Measurements from ENCODE around the gene ERCC6.

ERCC6 gene

DNA sequence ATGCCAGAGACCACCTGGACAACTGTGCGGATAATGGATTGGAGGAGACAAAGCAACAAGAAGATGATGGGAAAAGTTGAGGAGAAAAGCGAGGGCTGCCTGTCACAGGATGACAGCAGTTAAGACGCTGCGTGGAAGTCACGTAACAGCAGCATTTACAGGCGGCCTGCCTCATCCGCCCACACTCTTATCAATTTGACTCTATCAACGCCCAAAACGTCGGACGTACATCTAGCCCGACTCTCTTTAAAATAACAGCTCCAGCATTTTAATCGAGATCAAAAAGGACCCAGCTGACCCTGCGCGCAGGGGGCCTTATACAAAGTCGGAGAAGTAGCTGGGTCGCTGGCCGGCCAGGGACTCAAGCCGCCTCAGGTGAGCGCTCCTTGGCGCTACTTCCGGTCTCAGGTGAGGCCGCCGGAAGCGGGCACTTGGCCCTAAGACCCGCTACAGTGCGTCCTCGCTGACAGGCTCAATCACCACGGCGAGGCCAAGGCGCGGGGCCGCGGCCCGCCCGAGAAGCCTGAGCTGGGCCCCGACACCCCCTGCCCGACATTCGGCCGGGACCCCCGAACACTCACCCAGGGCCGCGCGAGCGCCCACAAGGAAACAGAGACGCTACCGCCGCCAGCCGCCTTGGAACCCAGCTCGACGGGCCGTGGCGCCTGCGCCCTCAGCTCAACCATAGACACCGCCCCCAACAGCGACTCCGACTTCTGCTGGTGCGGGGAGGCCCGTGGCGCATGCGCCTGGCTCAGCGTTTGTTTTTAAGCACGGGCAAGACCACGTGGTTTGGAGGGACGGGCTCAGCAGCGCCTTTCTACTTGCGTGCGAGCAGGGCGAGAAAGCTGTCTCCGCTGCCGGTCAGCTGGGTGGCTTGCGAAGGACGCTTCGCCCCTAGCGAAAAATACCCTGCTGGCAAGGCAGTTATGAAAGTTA, at the start of gene ERCC6:
TSS of gene ERCC6 (minus strand) at position 741 of the 939 bp plus-strand sequence.
- peak; percentile 89 to 95 for DNase-seq (ENCODE audit: low read depth in 1 of 2, low spot score in 1 of 2)

- DNase-seq (ENCODE audit: low read depth in 1 of 2, low spot score in 1 of 2), result no peak
These were observed 49.1 kb upstream of the ERCC6 start for GRCh38 chr10:49587981-49588380.

- DNase-seq (ENCODE audit: low read depth in 1 of 2, low spot score in 1 of 2), result no peak
These were observed 46.5 kb upstream of the ERCC6 start for GRCh38 chr10:49585387-49585786.

DNA sequence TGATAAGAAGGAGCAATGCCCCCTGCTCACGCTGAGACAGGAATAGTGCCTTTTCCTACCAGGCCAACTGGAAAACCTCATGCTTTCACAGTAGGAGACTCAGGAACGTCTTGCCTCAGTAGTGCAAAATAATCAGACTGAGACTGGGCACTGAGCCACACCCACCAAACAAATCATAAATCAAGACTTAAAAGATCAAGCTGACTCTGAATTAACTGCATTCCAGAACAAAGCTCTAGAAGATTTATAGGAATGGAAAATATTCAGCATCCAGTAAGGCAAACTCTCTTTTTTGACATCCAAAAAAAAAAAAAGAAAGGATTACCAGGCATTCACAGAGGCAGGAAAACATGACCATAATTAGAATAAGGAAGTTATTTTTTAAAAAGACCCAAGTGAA, 40.7 kb upstream of the ERCC6 start:
- DNase-seq (ENCODE audit: low read depth in 1 of 2, low spot score in 1 of 2), result no peak

GRCh38 chr10:49578392-49578791, 39.5 kb upstream of the ERCC6 start:
- no peak for DNase-seq (ENCODE audit: low read depth in 1 of 2, low spot score in 1 of 2)

GRCh38 chr10:49577182-49577925, 38.4 kb upstream of the ERCC6 start:
- DNase-seq (ENCODE audit: low read depth in 1 of 2, low spot score in 1 of 2), result no peak

- no peak for DNase-seq (ENCODE audit: low read depth in 1 of 2, low spot score in 1 of 2)
These were observed 36.7 kb upstream of the ERCC6 start for GRCh38 chr10:49575489-49576072.

GRCh38 chr10:49572594-49573114, 33.7 kb upstream of the ERCC6 start:
- DNase-seq (ENCODE audit: low read depth in 1 of 2, low spot score in 1 of 2), result no peak

- no peak for DNase-seq (ENCODE audit: low read depth in 1 of 2, low spot score in 1 of 2)
These were observed 32.5 kb upstream of the ERCC6 start for GRCh38 chr10:49571388-49571787.

GRCh38 chr10:49569031-49569631, 30.2 kb upstream of the ERCC6 start:
- no peak for DNase-seq (ENCODE audit: low read depth in 1 of 2, low spot score in 1 of 2)

DNA sequence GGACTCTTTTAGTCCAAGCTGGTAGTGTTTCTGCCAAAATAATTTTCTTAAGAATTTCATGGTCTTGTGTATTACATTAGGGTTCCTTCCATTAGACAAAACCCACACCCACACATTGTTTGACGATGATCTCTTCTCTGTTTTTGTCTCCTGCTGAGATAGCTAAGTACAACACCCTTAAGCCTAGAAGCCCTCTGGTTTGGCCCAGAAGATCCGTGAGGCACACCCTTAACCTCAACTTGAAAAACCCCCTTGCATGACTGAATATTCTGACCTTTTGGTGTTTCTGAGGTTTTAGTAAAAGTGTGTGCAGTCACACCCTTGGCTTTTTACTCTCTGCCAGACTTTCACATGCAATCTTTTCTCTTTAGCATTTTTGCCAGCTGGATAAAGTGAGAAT, 29.3 kb upstream of the ERCC6 start:
- no peak for DNase-seq (ENCODE audit: low read depth in 1 of 2, low spot score in 1 of 2)

GRCh38 chr10:49567810-49568209, 28.9 kb upstream of the ERCC6 start:
- no peak for DNase-seq (ENCODE audit: low read depth in 1 of 2, low spot score in 1 of 2)

DNA sequence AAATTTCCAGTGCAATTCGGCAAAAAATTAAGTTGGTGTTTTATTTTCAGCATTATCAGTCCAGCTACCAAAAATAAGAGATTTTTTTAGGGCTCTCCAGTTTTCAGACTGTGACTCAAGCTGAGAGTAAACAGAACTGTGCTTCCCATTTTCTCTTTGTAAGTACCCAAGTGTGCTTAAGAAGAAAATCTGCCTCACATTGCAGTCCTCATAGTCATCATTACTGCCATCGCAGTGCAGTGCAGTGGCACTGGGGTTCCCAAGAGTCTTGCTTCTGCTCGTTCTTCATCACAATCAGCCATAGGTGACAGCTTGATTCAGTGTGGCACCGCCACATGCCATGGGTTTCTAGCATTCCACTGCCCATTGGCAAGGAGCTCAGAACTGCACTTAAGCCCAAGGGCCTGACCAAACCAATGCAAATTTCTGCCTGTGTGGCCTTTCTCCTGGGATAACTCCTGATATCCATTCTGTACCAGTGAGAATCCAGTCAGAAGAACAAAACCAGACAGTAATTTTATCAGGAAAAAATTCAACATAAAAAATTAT, 25.6 kb upstream of the ERCC6 start:
- DNase-seq (ENCODE audit: low read depth in 1 of 2, low spot score in 1 of 2), result no peak

DNA sequence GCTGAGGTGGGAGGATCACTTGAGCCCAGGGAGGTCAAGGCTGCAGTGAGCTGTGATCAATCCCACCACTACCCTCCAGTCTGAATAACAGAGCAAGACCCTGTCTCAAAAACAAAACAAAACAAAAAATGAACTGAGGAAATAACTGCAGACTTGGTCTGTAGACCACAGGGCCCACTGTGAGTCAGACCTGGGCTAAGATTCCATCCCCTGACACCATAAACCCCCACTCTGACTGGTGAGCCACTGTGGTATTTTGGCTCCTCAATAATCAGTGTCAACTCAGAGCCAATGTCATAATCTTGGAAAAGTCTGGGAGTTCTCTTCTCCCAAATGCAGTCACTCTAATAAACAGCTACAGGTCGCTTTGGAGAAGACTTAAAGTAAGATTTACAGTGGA, 24.0 kb upstream of the ERCC6 start:
- no peak for DNase-seq (ENCODE audit: low read depth in 1 of 2, low spot score in 1 of 2)

DNA sequence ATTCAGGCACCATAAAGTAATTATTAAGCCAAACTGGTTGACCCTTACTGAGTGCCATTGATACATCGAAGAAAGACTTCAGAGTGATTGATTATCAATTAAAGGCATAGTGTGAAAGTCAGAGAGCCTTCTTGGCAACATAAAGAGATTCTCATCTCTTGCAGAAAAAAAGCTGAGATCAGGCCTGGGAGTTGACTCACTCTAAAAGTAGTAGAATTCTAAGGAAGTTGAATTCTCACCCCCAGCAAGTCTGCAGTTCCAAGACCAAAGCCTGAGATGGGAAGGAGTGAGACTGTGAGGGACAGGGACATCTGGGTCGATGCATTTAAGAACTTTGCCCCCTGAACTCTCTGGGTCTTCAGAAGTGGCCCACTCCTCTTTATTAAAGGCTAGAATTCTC, 21.6 kb upstream of the ERCC6 start:
- DNase-seq (ENCODE audit: low read depth in 1 of 2, low spot score in 1 of 2), result no peak

DNA sequence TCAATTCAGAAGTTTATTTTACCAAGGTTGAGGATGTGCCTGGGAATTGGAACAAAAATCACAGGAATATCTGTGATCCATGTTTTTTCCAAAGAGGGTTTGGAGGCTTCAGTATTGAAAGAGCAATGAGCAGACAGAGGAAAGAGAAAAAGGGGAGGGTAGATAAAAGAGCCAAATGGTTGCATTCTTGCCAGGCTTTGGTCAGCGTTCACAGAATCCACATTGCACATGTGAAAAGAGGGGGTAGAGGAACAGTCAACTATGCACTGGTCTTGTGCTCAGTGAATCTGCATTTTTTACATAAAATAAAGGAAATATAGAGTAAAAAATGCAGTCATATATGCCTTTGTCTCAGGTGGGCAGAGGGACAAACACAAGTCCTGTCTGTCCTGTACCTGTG, 20.6 kb upstream of the ERCC6 start:
- DNase-seq (ENCODE audit: low read depth in 1 of 2, low spot score in 1 of 2), result no peak

- DNase-seq (ENCODE audit: low read depth in 1 of 2, low spot score in 1 of 2), result no peak
These were observed 19.3 kb upstream of the ERCC6 start for GRCh38 chr10:49558190-49558589.

DNA sequence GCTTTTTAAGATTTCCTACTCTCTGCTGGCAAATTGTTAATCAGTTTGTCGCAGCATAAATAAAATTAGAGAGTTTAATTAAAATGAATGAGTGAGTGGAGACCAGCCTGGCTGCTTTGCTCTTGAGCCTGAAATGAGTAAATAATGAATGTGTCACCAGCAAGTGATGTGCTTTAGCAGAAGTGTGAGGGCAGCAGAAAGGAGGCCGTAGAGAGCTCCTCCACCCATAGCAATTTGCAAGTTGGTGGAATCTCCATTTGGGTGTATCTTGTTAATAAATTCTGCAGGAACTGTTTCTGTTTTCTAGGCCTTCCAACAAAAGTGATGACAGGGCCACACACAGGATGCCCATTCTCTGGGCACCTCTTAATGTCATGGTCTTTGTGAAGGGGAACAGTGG, 18.8 kb upstream of the ERCC6 start:
- DNase-seq (ENCODE audit: low read depth in 1 of 2, low spot score in 1 of 2), result no peak

DNA sequence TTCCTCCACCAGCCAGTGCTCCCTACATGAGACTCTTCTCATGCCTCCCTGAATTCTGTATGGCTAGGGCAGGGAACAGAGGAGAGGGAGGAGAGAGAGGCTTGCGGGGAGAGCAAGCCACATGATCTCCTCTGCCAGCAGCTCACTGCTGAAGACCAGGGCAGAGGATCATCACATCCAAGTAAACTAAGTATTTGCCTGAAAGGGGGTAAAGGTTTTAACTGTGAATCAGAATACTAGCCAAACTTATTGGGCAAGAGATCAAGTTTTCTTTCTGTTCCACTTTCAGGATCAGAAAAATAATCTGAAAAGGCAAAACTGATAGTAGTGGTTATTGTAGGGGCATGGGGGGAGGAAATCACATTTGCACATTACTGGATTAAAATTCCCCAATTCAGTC, 17.8 kb upstream of the ERCC6 start:
- no peak for DNase-seq (ENCODE audit: low read depth in 1 of 2, low spot score in 1 of 2)

DNA sequence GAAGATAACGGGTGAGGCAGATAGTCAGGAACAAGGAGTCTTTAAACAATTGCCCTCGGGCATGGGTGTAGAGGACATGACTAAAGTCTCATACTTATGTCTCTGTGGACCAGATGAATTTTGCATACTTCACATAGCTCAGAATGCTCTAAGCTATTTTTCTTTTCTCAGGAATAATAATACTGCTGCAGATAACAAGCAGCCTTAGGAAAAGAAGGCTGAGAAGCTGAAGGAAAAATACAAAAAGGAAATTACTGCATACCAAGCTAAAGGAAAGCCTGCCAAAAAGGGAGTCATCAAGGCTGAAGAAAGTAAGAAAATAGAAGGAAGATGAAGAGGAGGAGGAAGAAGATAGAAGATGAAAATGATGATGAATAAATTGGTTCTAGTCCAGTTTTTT, 13.4 kb upstream of the ERCC6 start:
- no peak for DNase-seq (ENCODE audit: low read depth in 1 of 2, low spot score in 1 of 2)

- DNase-seq (ENCODE audit: low read depth in 1 of 2, low spot score in 1 of 2), result no peak
These were observed 11.6 kb upstream of the ERCC6 start for GRCh38 chr10:49550563-49550962.

Data from activated CD4-positive, alpha-beta T cell treated with anti-CD3 and anti-CD28 coated beads, Interleukin-2, amount 50 U/mL, for 24 hours (primary cell).